HG03039 (cell line): ENCODE data around the gene ASTN1.

Source experiments
- ATAC-seq: cut with Tn5 transposase; IDR thresholded peaks from one replicate; pipeline ENCODE4 v1.9.1; 2021; ENCODE audit warnings: mild to moderate bottlenecking, moderate library complexity; ENCODE audit not compliant: unreplicated experiment

The ASTN1 gene

GRCh38 chr1:176847052-176847451 is 317.5 kb downstream of the ASTN1 start:
- no peak for ATAC-seq

GRCh38 chr1:176843352-176844297 is 320.9 kb downstream of the ASTN1 start:
- ATAC-seq, result no peak

GRCh38 chr1:176841238-176841637 is 323.3 kb downstream of the ASTN1 start:
- ATAC-seq, result no peak

GRCh38 chr1:176839216-176839615 is 325.3 kb downstream of the ASTN1 start:
- ATAC-seq, result no peak

GRCh38 chr1:176838276-176838995 is 326.1 kb downstream of the ASTN1 start:
- no peak for ATAC-seq

- ATAC-seq, result no peak
Measured at GRCh38 chr1:176837708-176838107, 326.8 kb downstream of the ASTN1 start.

GRCh38 chr1:176831150-176831549 is 333.4 kb downstream of the ASTN1 start:
- no peak for ATAC-seq

- ATAC-seq, result no peak
Measured at GRCh38 chr1:176829261-176829660, 335.3 kb downstream of the ASTN1 start.

- ATAC-seq, result no peak
Measured at GRCh38 chr1:176826265-176826664, 338.2 kb downstream of the ASTN1 start.

GRCh38 chr1:176820391-176821031 is 344.0 kb downstream of the ASTN1 start:
- ATAC-seq, result no peak

- ATAC-seq, result no peak
Measured at GRCh38 chr1:176816232-176816631, 348.3 kb downstream of the ASTN1 start.

GRCh38 chr1:176815621-176816020 is 348.9 kb downstream of the ASTN1 start:
- ATAC-seq, result no peak

- ATAC-seq, result no peak
Measured at GRCh38 chr1:176811511-176812288, 352.8 kb downstream of the ASTN1 start.

- no peak for ATAC-seq
Measured at GRCh38 chr1:176809292-176809691, 355.2 kb downstream of the ASTN1 start.
